ENCODE data around the gene ABHD15. TPM values are rescaled to one million over a fixed set of nuclear protein-coding genes. Genes with fewer than 3 reads are reported as not detected.

ABHD15 gene
- total RNA-seq, 1 experiment from 2014 or later: 8.2 TPM

GRCh38 chr17:29596811-29597210, 30.0 kb upstream of the ABHD15 start:
- no peaks in the 10 kb centered on the region for H3K9me3 ChIP-seq (ENCODE audit: control insufficient read depth in 1 of 2, insufficient read depth in 1 of 2, low read depth in 1 of 2, low read length in 2 of 2)
- no peak overlapping the region for H3K4me3 ChIP-seq (replicated peaks in 1 of 2; ENCODE audit: low read depth in 1 of 2, low read length in 2 of 2)
- H3K9me2 ChIP-seq (ENCODE audit: insufficient read depth): no peaks in the 10 kb centered on the region
- ChIA-PET CTCF (interaction anchor here (2.1 kb wide), 1 partner anchor 21 kb away, joined by 11 read pairs; no protein-coding TSS in a partner anchor), RAD21 (ENCODE audit: low non-redundant PET in 1 of 2, low total read pairs in 2 of 2, uncharacterized antibody in 2 of 2, unreplicated experiment in 2 of 2) (no interaction called here), POLR2A (no interaction called here)
- peaks cover 56% of the 10 kb centered on the region for H3K79me2 ChIP-seq (ENCODE audit: insufficient read depth, low read length)
- no peak overlapping the region for H3K4me2 ChIP-seq (ENCODE audit: low read length)
- H3K4me1 ChIP-seq (ENCODE audit: control insufficient read depth in 1 of 2, insufficient read depth in 2 of 2, low read length in 2 of 2): peaks cover 19 to 35% of the 10 kb centered on the region in 2 experiments
- intact Hi-C loops (cut with micrococcal nuclease): loop anchor here (10.0 kb wide), 1 partner anchor 452 kb away; no protein-coding TSS in a partner anchor
- H3K9ac ChIP-seq (ENCODE audit: low read length): no peak overlapping the region
- no peak overlapping the region for H3K27ac ChIP-seq (ENCODE audit: low read depth, low read length)
- H2AFZ ChIP-seq (ENCODE audit: low read depth, low read length, poor library complexity, severe bottlenecking): no peak overlapping the region
- H4K20me1 ChIP-seq (ENCODE audit: insufficient read depth): no peaks in the 10 kb centered on the region
- DNase-seq (ENCODE audit: low read depth, low spot score): no peak
- ATAC-seq: no peak
- no peaks in the 10 kb centered on the region for H3K36me3 ChIP-seq (ENCODE audit: control insufficient read depth in 1 of 2, insufficient read depth in 2 of 2, low read length in 2 of 2)
- no TSS peak for BruUV-seq (replicated peaks)
- no peaks in the 10 kb centered on the region for H3K27me3 ChIP-seq (ENCODE audit: insufficient read depth, low read length)
- no peak for TF ChIP-seq JUND (IDR thresholded peaks at IDR 0.05)
- no peak for TF ChIP-seq YY1 (IDR thresholded peaks at IDR 0.05; ENCODE audit: extremely low read depth, insufficient replicate concordance, low read depth, low read length)
- TF ChIP-seq EZH2 (IDR thresholded peaks at IDR 0.05): no peak
- TF ChIP-seq ATF3 (IDR thresholded peaks at IDR 0.05): no peak
- TF ChIP-seq RAD21 (IDR thresholded peaks at IDR 0.05; ENCODE audit: low read depth): no peak
- no peak for TF ChIP-seq CEBPB (IDR thresholded peaks at IDR 0.05; ENCODE audit: low read depth)

DNA sequence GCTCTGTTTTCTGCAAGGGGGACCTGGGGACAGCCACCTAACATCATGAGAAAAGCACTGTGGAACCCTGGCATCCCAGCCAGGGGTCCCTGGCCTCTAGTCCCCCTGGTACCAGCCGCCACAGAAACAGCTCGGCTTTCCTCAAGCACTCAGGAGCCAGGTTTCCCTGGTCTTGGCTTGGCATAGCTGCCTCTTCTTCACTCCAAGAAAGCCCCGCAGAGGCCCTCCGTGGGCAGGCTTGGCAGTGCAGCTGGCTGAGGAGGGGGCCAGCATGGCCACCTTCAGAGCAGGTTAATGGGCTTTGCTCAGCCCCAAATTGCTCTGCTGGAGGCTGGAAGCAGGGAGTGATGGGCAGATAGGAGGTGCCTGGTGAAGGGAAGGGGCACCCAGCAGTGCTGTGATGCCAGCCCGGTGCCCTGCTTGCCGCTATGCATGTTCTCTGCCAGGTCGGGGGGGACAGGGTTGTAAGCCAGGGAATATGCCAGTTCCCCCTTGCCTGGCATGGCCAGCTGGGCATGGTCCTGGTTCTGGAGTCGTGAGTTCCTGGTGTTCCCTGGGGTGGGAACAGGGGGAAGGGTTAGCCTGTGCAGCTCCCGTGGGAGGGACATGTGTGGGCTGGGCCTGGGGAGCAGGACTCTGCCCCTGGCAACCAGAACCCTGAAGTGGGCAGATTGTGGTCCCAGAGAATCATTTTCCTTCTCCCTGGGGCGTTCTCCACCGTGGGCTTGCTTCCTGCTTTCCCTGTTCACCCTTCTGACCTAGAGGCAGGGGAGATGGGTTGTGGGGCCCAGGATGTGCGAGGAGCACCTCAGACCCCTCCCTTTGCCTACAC, 29.3 kb upstream of the ABHD15 start:
- peaks cover 52% of the 10 kb centered on the region for H3K79me2 ChIP-seq (ENCODE audit: insufficient read depth, low read length)
- no peak overlapping the region for H2AFZ ChIP-seq (ENCODE audit: low read depth, low read length, poor library complexity, severe bottlenecking)
- DNase-seq (ENCODE audit: low read depth, low spot score) (no peak), ATAC-seq (no peak)
- CTCF ChIA-PET: no interaction called here
- no peak overlapping the region for H3K9ac ChIP-seq (ENCODE audit: low read length)
- no peaks in the 10 kb centered on the region for H3K9me3 ChIP-seq (ENCODE audit: control insufficient read depth in 1 of 2, insufficient read depth in 1 of 2, low read depth in 1 of 2, low read length in 2 of 2)
- H3K9me2 ChIP-seq (ENCODE audit: insufficient read depth): no peaks in the 10 kb centered on the region
- no peak overlapping the region for H3K4me3 ChIP-seq (replicated peaks in 1 of 2; ENCODE audit: low read depth in 1 of 2, low read length in 2 of 2)
- no peaks in the 10 kb centered on the region for H3K27me3 ChIP-seq (ENCODE audit: insufficient read depth, low read length)
- POLR2A ChIA-PET: no interaction called here
- H3K36me3 ChIP-seq (ENCODE audit: control insufficient read depth in 1 of 2, insufficient read depth in 2 of 2, low read length in 2 of 2): no peaks in the 10 kb centered on the region
- RAD21 ChIA-PET (ENCODE audit: low non-redundant PET in 1 of 2, low total read pairs in 2 of 2, uncharacterized antibody in 2 of 2, unreplicated experiment in 2 of 2): no interaction called here
- H4K20me1 ChIP-seq (ENCODE audit: insufficient read depth): no peaks in the 10 kb centered on the region
- intact Hi-C loops (cut with micrococcal nuclease): loop anchor here (10.0 kb wide), 1 partner anchor 451 kb away; no protein-coding TSS in a partner anchor
- peaks cover 24 to 41% of the 10 kb centered on the region in 2 experiments for H3K4me1 ChIP-seq (ENCODE audit: control insufficient read depth in 1 of 2, insufficient read depth in 2 of 2, low read length in 2 of 2)
- H3K4me2 ChIP-seq (ENCODE audit: low read length): no peak overlapping the region
- BruUV-seq (replicated peaks): no TSS peak
- H3K27ac ChIP-seq (ENCODE audit: low read depth, low read length): no peak overlapping the region
- TF ChIP-seq POLR2A (IDR thresholded peaks at IDR 0.05; ENCODE audit: borderline replicate concordance, extremely low read depth, insufficient read depth, insufficient read length): no peak
- no peak for TF ChIP-seq ATF3 (IDR thresholded peaks at IDR 0.05)
- TF ChIP-seq RAD21 (IDR thresholded peaks at IDR 0.05; ENCODE audit: low read depth): no peak
- no peak for TF ChIP-seq CBX3 (IDR thresholded peaks at IDR 0.05; ENCODE audit: low read depth)
- no peak for TF ChIP-seq SIN3A (IDR thresholded peaks at IDR 0.05; ENCODE audit: low read depth)
- TF ChIP-seq POLR2AphosphoS5 (IDR thresholded peaks at IDR 0.05; ENCODE audit: low read depth, low read length): no peak
- TF ChIP-seq, protein P1, sequence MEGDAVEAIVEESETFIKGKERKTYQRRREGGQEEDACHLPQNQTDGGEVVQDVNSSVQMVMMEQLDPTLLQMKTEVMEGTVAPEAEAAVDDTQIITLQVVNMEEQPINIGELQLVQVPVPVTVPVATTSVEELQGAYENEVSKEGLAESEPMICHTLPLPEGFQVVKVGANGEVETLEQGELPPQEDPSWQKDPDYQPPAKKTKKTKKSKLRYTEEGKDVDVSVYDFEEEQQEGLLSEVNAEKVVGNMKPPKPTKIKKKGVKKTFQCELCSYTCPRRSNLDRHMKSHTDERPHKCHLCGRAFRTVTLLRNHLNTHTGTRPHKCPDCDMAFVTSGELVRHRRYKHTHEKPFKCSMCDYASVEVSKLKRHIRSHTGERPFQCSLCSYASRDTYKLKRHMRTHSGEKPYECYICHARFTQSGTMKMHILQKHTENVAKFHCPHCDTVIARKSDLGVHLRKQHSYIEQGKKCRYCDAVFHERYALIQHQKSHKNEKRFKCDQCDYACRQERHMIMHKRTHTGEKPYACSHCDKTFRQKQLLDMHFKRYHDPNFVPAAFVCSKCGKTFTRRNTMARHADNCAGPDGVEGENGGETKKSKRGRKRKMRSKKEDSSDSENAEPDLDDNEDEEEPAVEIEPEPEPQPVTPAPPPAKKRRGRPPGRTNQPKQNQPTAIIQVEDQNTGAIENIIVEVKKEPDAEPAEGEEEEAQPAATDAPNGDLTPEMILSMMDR (IDR thresholded peaks at IDR 0.05 in 2 of 3, conservative IDR thresholded peaks at IDR 0.05 in 1 of 3; ENCODE audit: borderline replicate concordance in 1 of 3, insufficient read depth in 1 of 3, low read depth in 2 of 3, low read length in 2 of 3): no peak
- no peak for TF ChIP-seq SRF (IDR thresholded peaks at IDR 0.05; ENCODE audit: low read depth)
- TF ChIP-seq JUND (IDR thresholded peaks at IDR 0.05): no peak
- no peak for TF ChIP-seq ZFX (IDR thresholded peaks at IDR 0.05)
- TF ChIP-seq, protein P2, sequence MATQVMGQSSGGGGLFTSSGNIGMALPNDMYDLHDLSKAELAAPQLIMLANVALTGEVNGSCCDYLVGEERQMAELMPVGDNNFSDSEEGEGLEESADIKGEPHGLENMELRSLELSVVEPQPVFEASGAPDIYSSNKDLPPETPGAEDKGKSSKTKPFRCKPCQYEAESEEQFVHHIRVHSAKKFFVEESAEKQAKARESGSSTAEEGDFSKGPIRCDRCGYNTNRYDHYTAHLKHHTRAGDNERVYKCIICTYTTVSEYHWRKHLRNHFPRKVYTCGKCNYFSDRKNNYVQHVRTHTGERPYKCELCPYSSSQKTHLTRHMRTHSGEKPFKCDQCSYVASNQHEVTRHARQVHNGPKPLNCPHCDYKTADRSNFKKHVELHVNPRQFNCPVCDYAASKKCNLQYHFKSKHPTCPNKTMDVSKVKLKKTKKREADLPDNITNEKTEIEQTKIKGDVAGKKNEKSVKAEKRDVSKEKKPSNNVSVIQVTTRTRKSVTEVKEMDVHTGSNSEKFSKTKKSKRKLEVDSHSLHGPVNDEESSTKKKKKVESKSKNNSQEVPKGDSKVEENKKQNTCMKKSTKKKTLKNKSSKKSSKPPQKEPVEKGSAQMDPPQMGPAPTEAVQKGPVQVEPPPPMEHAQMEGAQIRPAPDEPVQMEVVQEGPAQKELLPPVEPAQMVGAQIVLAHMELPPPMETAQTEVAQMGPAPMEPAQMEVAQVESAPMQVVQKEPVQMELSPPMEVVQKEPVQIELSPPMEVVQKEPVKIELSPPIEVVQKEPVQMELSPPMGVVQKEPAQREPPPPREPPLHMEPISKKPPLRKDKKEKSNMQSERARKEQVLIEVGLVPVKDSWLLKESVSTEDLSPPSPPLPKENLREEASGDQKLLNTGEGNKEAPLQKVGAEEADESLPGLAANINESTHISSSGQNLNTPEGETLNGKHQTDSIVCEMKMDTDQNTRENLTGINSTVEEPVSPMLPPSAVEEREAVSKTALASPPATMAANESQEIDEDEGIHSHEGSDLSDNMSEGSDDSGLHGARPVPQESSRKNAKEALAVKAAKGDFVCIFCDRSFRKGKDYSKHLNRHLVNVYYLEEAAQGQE (IDR thresholded peaks at IDR 0.05; ENCODE audit: low read depth): no peak

All from HCT116 (cell line).